ENCODE results near the gene MFRP.

- TF ChIP-seq POLR2A (IDR thresholded peaks at IDR 0.05; ENCODE audit: low read depth, low read length), result no peak
- TF ChIP-seq SPI1 (IDR thresholded peaks at IDR 0.05; ENCODE audit: low read depth, low read length), result no peak
- no peak for TF ChIP-seq TAF1 (IDR thresholded peaks at IDR 0.05; ENCODE audit: low read depth, low read length)
- TF ChIP-seq POLR2AphosphoS5 (IDR thresholded peaks at IDR 0.05; ENCODE audit: low read depth, low read length), result no peak
- no peak for TF ChIP-seq PAX5 (IDR thresholded peaks at IDR 0.05; ENCODE audit: insufficient read depth, low read length, severe bottlenecking)
Observed at GRCh38 chr11:119355091-119355843, 8.8 kb upstream of the MFRP start.

All from GM12891 (cell line).